ENCODE data around the gene MDFIC. TPM values are rescaled to one million over a fixed set of nuclear protein-coding genes. Genes with fewer than 3 reads are reported as not detected.

The MDFIC gene
- polyA plus RNA-seq, 1 experiment = 30.5 TPM

GRCh38 chr7:114941692-114942091, 19.8 kb downstream of the MDFIC start:
- POLR2A ChIA-PET = no interaction called here
- Histone ChIP-seq H3K27me3 (ENCODE audit: control insufficient read depth, insufficient read depth, low read length) (no peaks in the 10 kb centered on the region), H3K4me3 (ENCODE audit: low read depth, low read length) (no peak overlapping the region), H3K36me3 (ENCODE audit: control insufficient read depth, insufficient read depth, low read length) (peaks cover 2% of the 10 kb centered on the region; the same call in 1 of the 2 replicates)
- DNase-seq (ENCODE audit: low read depth) = no peak
- no peak for TF ChIP-seq CTCF (IDR thresholded peaks at IDR 0.05; ENCODE audit: insufficient read depth, low read depth, low read length)
- CTCF ChIA-PET = interaction anchor here (0.6 kb wide), 1 partner anchor 10 kb away, joined by 3 read pairs; no protein-coding TSS in a partner anchor

GRCh38 chr7:114942446-114943175, 20.7 kb downstream of the MDFIC start:
- POLR2A ChIA-PET = no interaction called here
- Histone ChIP-seq H3K27me3 (ENCODE audit: control insufficient read depth, insufficient read depth, low read length) (no peaks in the 10 kb centered on the region), H3K36me3 (ENCODE audit: control insufficient read depth, insufficient read depth, low read length) (peaks cover 2% of the 10 kb centered on the region; the same call in 1 of the 2 replicates), H3K4me3 (ENCODE audit: low read depth, low read length) (no peak overlapping the region)
- CTCF ChIA-PET = no interaction called here
- no peak for TF ChIP-seq CTCF (IDR thresholded peaks at IDR 0.05; ENCODE audit: insufficient read depth, low read depth, low read length)
- DNase-seq (ENCODE audit: low read depth) = no peak

- DNase-seq (ENCODE audit: low read depth) = no peak
- peaks cover 2% of the 10 kb centered on the region; the same call in 1 of the 2 replicates for H3K36me3 ChIP-seq (ENCODE audit: control insufficient read depth, insufficient read depth, low read length)
- no peak for TF ChIP-seq CTCF (IDR thresholded peaks at IDR 0.05; ENCODE audit: insufficient read depth, low read depth, low read length)
- H3K27me3 ChIP-seq (ENCODE audit: control insufficient read depth, insufficient read depth, low read length) = no peaks in the 10 kb centered on the region
- H3K4me3 ChIP-seq (ENCODE audit: low read depth, low read length) = no peak overlapping the region
- POLR2A ChIA-PET = no interaction called here
- CTCF ChIA-PET = interaction anchor here (0.7 kb wide), 1 partner anchor 764 kb away, joined by 4 read pairs; no protein-coding TSS in a partner anchor
Observed at GRCh38 chr7:114943530-114943929, 21.6 kb downstream of the MDFIC start.

- TF ChIP-seq CTCF (IDR thresholded peaks at IDR 0.05; ENCODE audit: insufficient read depth, low read depth, low read length) = no peak
- CTCF ChIA-PET = interaction anchor here (0.6 to 1.1 kb wide), 3 partner anchors 16 to 76 kb away, joined by 3 read pairs; no protein-coding TSS in a partner anchor
Observed at GRCh38 chr7:114943953-114944744, 22.3 kb downstream of the MDFIC start.

More at GRCh38 chr7:114943953-114944744, 22.3 kb downstream of the MDFIC start:
- DNase-seq (ENCODE audit: low read depth) = no peak
- Histone ChIP-seq H3K4me3 (ENCODE audit: low read depth, low read length) (no peak overlapping the region), H3K36me3 (ENCODE audit: control insufficient read depth, insufficient read depth, low read length) (peaks cover 2% of the 10 kb centered on the region; the same call in 1 of the 2 replicates), H3K27me3 (ENCODE audit: control insufficient read depth, insufficient read depth, low read length) (no peaks in the 10 kb centered on the region)
- POLR2A ChIA-PET = no interaction called here
